Sigmoid colon (tissue), 7 donors: ENCODE measurements around the gene MACC1. TPM values are rescaled to one million over a fixed set of nuclear protein-coding genes. Genes with fewer than 3 reads are reported as not detected.

Source experiments
- DNase-seq: peaks from one replicate; pipeline ENCODE4 v3.0.0-alpha.2; 2019
- H3K27ac ChIP-seq, 4 donors: fragments of 200-600 bp; sonication (generic); one replicate each; pipeline ENCODE4 v1.5.1; 2016 to 2019; ENCODE audit warnings: mild to moderate bottlenecking in 1 of 4
- H3K27me3 ChIP-seq, 3 donors: fragments of 200-600 bp; sonication (generic); one replicate each; pipeline ENCODE4 v1.5.1; 2019; ENCODE audit warnings: mild to moderate bottlenecking in 1 of 3
- H3K36me3 ChIP-seq, 4 donors: fragments of 200-600 bp; sonication (generic); one replicate each; pipeline ENCODE4 v1.5.1; 2016 to 2019
- H3K4me1 ChIP-seq, 4 donors: fragments of 200-600 bp; sonication (generic); one replicate each; pipeline ENCODE4 v1.5.1; 2017 to 2019
- H3K4me3 ChIP-seq, 4 donors: fragments of 200-600 bp; sonication (generic); one replicate each; pipeline ENCODE4 v1.5.1; 2017 to 2019; ENCODE audit warnings: mild to moderate bottlenecking in 2 of 4, moderate library complexity in 1 of 4
- H3K9me3 ChIP-seq, 4 donors: fragments of 200-600 bp in 3 of 4; sonication (generic) in 3 of 4; one replicate each; pipeline versions ENCODE4 v1.5.1 to v1.6.1; 2013 to 2019
- EP300 ChIP-seq, 4 donors: sonication (generic); formaldehyde crosslinking; IDR thresholded peaks; one replicate each; pipeline ENCODE4 v1.6.1; 2017; ENCODE audit warnings: antibody characterized with exemption in 4 of 4
- POLR2A ChIP-seq, 2 donors: fragments of 450-650 bp; IDR thresholded peaks; one replicate each; pipeline ENCODE4 v1.6.1; 2016; ENCODE audit warnings: antibody characterized with exemption in 2 of 2, mild to moderate bottlenecking in 2 of 2, moderate library complexity in 2 of 2
- POLR2AphosphoS5 ChIP-seq, 4 donors: sonication (generic); formaldehyde crosslinking; IDR thresholded peaks; one replicate each; pipeline ENCODE4 v1.6.1; 2017; ENCODE audit warnings: antibody characterized with exemption in 4 of 4
- WGBS, 2 donors: extraction: QIAGEN DNeasy Blood & Tissue Kit; methylation state at CpG; one replicate each; pipeline ENCODE4 v1.1.7; 2013; 5-methylcytosine and 5-hydroxymethylcytosine counted together
- intact Hi-C: fragments of 100-400 bp; cut with DNase I; formaldehyde crosslinking; loops from one replicate; pipeline ENCODE4 v1.15.1; 2023
- polyA plus RNA-seq, 3 donors: library from polyadenylated mRNA; stranded (reverse); fragments of 200-250 nt; gene quantifications; one replicate each; pipeline ENCODE4 v1.2.3, GENCODE V29; 2013
- total RNA-seq, 4 donors: library from RNA; depleted of rRNA; stranded (reverse); fragments of >200 nt; gene quantifications; one replicate each; pipeline ENCODE4 v1.1.0, GENCODE V29; 2016
- TF ChIP-seq, protein P1 (sequence below), 4 experiments: fragments of 450-650 bp in 3 of 4; fragments of 200-600 bp in 1 of 4; IDR thresholded peaks; one replicate each; pipeline ENCODE4 v1.5.1; 2016 to 2019; ENCODE audit warnings: antibody characterized with exemption in 4 of 4, mild to moderate bottlenecking in 3 of 4, moderate library complexity in 2 of 4
- donor health status: healthy with polysubstance abuse.
- donor health status: Bipolar disorder and iron deficiency.
- donor health status: healthy.

MACC1 gene
- total and polyA plus RNA-seq, 7 donors, result under 0.01 to 2.1 (median 0.60) TPM; not detected in 2

DNA sequence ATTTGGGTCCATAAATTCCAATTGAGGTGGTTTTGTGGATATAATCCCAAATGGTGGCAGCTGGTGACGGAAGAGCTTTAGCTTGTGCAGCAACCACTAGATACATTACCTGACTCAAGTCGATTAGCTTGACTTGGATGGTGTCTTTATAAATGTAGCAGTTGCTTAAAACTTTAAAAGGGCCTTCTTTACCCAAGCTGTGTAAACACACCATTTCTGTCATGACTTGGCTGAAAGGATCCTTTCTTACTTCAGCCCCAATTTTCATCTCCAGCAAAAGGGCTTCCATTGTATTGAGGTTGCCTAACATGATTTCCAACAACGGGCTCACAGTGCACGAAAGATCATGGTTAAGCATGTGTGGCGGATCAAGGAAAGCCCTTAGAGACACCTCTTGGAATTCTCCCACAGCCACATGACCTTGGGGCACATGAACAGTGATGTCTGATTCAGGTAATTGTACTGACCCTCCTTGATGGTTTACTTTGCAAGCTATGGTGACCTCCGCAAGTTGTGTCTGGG lies 57.9 kb downstream of the MACC1 start:
- Histone ChIP-seq H3K27ac (no peak overlapping the region), H3K36me3 (no peaks in the 10 kb centered on the region), H3K4me3 (no peak overlapping the region), H3K4me1 (peaks cover 0 to 8% (median 5%) of the 10 kb centered on the region in 4 donors), H3K27me3 (no peaks in the 10 kb centered on the region), H3K9me3 (no peaks in the 10 kb centered on the region)
- intact Hi-C loops, result no loop called here
- WGBS, 2 donors, result 96% methylated on average over 6 of the region's 6 CpGs
- no peak for DNase-seq
- TF ChIP-seq POLR2A (IDR thresholded peaks at IDR 0.05), result no peak
- TF ChIP-seq POLR2AphosphoS5 (IDR thresholded peaks at IDR 0.05), result no peak
- TF ChIP-seq EP300 (IDR thresholded peaks at IDR 0.05), result no peak

DNA sequence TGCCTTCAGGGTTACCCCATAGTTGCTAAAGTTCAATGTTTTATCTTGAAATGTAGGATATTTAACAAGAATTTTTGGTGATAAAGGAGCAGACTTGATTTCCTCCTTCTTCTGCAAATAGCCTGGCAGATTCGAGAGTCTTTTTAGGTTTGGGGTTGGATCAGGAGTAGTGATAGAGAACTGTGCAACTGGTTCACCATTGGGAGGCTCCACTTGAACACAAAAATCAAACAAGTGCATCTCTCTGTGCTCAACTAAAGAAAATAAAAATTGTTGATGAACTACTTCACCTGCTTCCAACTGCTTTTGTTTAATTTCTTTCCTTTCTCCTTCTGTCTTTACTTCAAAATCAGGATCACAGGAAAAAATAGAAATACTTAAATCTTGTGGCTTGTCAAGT lies 58.5 kb downstream of the MACC1 start:
- H3K4me1 ChIP-seq, result peaks cover 0 to 14% (median 11%) of the 10 kb centered on the region in 4 donors
- TF ChIP-seq EP300 (IDR thresholded peaks at IDR 0.05) (no peak), POLR2AphosphoS5 (IDR thresholded peaks at IDR 0.05) (no peak)
- TF ChIP-seq, protein P1, sequence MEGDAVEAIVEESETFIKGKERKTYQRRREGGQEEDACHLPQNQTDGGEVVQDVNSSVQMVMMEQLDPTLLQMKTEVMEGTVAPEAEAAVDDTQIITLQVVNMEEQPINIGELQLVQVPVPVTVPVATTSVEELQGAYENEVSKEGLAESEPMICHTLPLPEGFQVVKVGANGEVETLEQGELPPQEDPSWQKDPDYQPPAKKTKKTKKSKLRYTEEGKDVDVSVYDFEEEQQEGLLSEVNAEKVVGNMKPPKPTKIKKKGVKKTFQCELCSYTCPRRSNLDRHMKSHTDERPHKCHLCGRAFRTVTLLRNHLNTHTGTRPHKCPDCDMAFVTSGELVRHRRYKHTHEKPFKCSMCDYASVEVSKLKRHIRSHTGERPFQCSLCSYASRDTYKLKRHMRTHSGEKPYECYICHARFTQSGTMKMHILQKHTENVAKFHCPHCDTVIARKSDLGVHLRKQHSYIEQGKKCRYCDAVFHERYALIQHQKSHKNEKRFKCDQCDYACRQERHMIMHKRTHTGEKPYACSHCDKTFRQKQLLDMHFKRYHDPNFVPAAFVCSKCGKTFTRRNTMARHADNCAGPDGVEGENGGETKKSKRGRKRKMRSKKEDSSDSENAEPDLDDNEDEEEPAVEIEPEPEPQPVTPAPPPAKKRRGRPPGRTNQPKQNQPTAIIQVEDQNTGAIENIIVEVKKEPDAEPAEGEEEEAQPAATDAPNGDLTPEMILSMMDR (IDR thresholded peaks at IDR 0.05), result peak in 1 of 4 experiments; percentile 15
- no peak overlapping the region for H3K4me3 ChIP-seq
- WGBS, 2 donors, result 8 to 28% methylated on average over 1 of the region's 1 CpG
- H3K27ac ChIP-seq, result no peak overlapping the region
- no peaks in the 10 kb centered on the region for H3K27me3 ChIP-seq
- intact Hi-C loops, result no loop called here
- no peaks in the 10 kb centered on the region for H3K9me3 ChIP-seq
- DNase-seq, result no peak
- H3K36me3 ChIP-seq, result no peaks in the 10 kb centered on the region

DNA sequence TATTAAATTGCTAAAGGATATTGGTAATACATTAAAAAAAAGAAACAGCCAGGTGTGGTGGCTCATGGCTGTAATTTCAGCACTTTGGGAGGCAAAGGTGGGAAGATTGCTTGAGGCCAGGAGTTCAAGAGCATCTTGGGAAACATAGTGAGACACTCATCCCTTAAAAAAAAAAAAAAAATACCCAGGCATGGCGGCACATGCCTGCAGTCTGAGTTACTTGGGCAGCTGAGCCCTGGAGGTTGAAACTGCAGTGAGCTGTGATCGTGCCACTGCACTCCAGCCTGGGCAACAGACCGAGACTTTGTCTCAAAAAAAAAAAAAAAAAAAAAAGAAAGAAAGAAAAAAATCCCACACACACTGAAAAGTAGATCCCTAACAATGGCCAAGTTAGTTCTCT lies 59.7 kb downstream of the MACC1 start:
- Histone ChIP-seq H3K36me3 (no peaks in the 10 kb centered on the region), H3K27me3 (no peaks in the 10 kb centered on the region), H3K9me3 (no peaks in the 10 kb centered on the region), H3K4me3 (no peak overlapping the region), H3K4me1 (peaks cover 0 to 26% (median 23%) of the 10 kb centered on the region in 4 donors), H3K27ac (no peak overlapping the region)
- WGBS, 2 donors, result 73 to 83% methylated on average over 3 of the region's 3 CpGs
- no peak for TF ChIP-seq EP300 (IDR thresholded peaks at IDR 0.05)
- TF ChIP-seq, protein P1 (IDR thresholded peaks at IDR 0.05), result no peak
- TF ChIP-seq POLR2AphosphoS5 (IDR thresholded peaks at IDR 0.05), result no peak
- TF ChIP-seq POLR2A (IDR thresholded peaks at IDR 0.05), result no peak
- intact Hi-C loops, result no loop called here
- no peak for DNase-seq

DNA sequence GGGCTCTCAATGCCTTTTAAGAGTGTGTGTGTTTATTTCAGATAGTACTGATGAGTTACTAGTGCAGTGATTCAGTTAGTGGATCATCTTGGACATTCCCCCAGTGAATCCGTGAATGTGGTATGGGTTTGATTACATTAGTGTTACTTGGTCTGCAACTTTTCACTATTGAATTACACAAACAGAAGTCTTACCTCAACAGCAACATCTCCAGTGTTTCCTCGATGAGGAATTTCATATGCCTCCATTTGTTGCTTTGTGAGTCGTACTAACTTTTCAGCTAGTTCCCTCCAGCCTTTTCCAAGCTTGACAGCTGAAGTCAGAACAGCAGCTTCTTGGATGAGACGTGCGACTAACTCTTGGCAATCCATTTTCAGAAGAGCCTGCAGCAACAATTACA lies 63.2 kb downstream of the MACC1 start:
- H3K4me1 ChIP-seq, result peaks cover 0 to 34% (median 32%) of the 10 kb centered on the region in 4 donors
- H3K27ac ChIP-seq, result peak overlapping the region in 3 of 4 donors; percentile 67 to 73 (median 72)
- H3K4me3 ChIP-seq, result no peak overlapping the region
- no peaks in the 10 kb centered on the region for H3K27me3 ChIP-seq
- WGBS, 2 donors, result 80 to 86% methylated on average over 5 of the region's 5 CpGs
- TF ChIP-seq POLR2AphosphoS5 (IDR thresholded peaks at IDR 0.05) (peak in 1 of 4 donors; percentile 34), EP300 (IDR thresholded peaks at IDR 0.05) (no peak)
- H3K9me3 ChIP-seq, result no peaks in the 10 kb centered on the region
- DNase-seq, result no peak
- H3K36me3 ChIP-seq, result no peaks in the 10 kb centered on the region
- intact Hi-C loops, result loop anchor here (5.0 kb wide), 1 partner anchor 77 kb away; no protein-coding TSS in a partner anchor

DNA sequence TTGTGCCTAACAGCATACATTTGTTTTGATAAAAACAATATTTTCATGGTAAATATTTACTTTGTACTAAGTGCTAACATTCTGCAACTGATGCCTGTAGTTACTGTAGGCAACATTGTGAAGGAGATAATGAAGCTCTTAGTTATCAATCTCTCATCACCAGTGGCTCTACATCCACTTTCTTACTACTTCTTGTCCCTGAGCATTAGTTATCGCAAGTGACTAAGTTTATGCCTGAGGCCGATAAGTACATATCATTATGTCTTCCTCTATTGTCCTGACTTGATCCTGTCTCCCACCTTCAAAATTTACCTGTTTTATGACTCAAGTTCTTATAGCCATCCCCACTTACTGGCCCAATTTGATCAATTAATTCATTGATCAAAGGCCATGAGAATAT lies 63.6 kb downstream of the MACC1 start:
- Histone ChIP-seq H3K36me3 (no peaks in the 10 kb centered on the region), H3K27ac (peak overlapping the region in 3 of 4 donors; percentile 67 to 73 (median 72)), H3K4me1 (peaks cover 0 to 34% (median 32%) of the 10 kb centered on the region in 4 donors), H3K4me3 (no peak overlapping the region), H3K27me3 (no peaks in the 10 kb centered on the region), H3K9me3 (no peaks in the 10 kb centered on the region)
- no peak for DNase-seq
- intact Hi-C loops, result loop anchor here (5.0 kb wide), 1 partner anchor 76 kb away; no protein-coding TSS in a partner anchor
- 71 to 91% methylated on average over 2 of the region's 2 CpGs for WGBS, 2 donors
- TF ChIP-seq, protein P1 (IDR thresholded peaks at IDR 0.05), result no peak
- TF ChIP-seq EP300 (IDR thresholded peaks at IDR 0.05) (no peak), POLR2AphosphoS5 (IDR thresholded peaks at IDR 0.05) (no peak), POLR2A (IDR thresholded peaks at IDR 0.05) (no peak)
